Measurements from ENCODE around the gene MBP.

MBP gene

DNA sequence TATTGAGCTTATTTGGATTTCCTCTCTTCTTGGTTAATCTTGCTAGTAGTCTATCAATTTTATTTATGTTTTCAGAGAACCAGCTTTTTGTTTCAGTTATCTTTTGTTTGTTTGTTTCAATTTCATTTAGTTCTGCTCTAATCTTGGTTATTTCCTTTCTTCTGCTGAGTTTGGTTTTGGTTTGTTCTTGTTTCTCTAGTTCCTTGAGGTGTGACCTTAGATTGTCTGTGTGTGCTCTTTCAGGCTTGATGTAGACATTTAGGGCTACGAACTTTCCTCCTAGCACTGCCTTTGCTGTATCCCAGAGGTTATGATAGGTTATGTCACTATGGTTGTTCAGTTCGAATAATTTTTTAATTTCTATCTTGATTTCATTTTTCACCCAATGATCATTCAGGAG is 168.6 kb downstream of the MBP start:
- no peak for DNase-seq (ENCODE audit: extremely low spot score)
- ChIA-PET POLR2A (no interaction called here), CTCF (interaction anchor here (1.0 to 4.5 kb wide), 10 partner anchors 8 to 161 kb away, joined by 3 to 40 read pairs (median 7); no protein-coding TSS in a partner anchor)
- TF ChIP-seq CTCF (IDR thresholded peaks at IDR 0.05; ENCODE audit: control extremely low read depth, extremely low read depth, low read depth, missing control alignments): no peak

GRCh38 chr18:76962851-76963250 is 169.7 kb downstream of the MBP start:
- CTCF ChIA-PET: interaction anchor here (1.0 to 4.5 kb wide), 9 partner anchors 9 to 160 kb away, joined by 3 to 40 read pairs (median 8); no protein-coding TSS in a partner anchor
- POLR2A ChIA-PET: no interaction called here

GRCh38 chr18:76960528-76961035 is 172.0 kb downstream of the MBP start:
- POLR2A ChIA-PET: no interaction called here
- CTCF ChIA-PET: interaction anchor here (1.4 to 1.9 kb wide), 3 partner anchors 11 to 37 kb away, joined by 3 to 15 read pairs (median 4); no protein-coding TSS in a partner anchor
- TF ChIP-seq CTCF (IDR thresholded peaks at IDR 0.05; ENCODE audit: control extremely low read depth, extremely low read depth, low read depth, missing control alignments): no peak
- DNase-seq (ENCODE audit: extremely low spot score): no peak

More at GRCh38 chr18:76962851-76963250, 169.7 kb downstream of the MBP start:
- no peak for TF ChIP-seq CTCF (IDR thresholded peaks at IDR 0.05; ENCODE audit: control extremely low read depth, extremely low read depth, low read depth, missing control alignments)
- DNase-seq (ENCODE audit: extremely low spot score): no peak

DNA sequence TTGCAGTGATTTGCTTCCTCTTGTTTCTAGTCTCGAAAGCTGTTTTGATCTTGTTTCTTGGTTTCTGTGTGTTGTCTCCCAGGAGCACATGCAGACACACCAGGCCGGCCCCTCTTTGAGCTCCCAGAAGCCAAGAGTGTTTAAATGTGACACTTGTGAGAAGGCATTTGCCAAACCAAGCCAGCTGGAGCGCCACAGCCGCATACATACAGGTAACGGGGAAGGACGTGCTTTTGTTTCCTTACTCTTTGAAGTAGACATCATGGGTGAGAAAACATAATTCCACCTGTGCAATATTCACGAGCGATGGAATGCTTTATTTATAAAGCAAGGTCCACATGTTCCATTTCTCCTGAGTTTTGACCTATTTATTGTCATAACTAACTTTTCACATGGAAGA is 173.0 kb downstream of the MBP start:
- DNase-seq (ENCODE audit: extremely low spot score): no peak
- POLR2A ChIA-PET: no interaction called here
- CTCF ChIA-PET: interaction anchor here (1.4 to 5.6 kb wide), 3 partner anchors 12 to 36 kb away, joined by 3 to 30 read pairs (median 4); no protein-coding TSS in a partner anchor

DNA sequence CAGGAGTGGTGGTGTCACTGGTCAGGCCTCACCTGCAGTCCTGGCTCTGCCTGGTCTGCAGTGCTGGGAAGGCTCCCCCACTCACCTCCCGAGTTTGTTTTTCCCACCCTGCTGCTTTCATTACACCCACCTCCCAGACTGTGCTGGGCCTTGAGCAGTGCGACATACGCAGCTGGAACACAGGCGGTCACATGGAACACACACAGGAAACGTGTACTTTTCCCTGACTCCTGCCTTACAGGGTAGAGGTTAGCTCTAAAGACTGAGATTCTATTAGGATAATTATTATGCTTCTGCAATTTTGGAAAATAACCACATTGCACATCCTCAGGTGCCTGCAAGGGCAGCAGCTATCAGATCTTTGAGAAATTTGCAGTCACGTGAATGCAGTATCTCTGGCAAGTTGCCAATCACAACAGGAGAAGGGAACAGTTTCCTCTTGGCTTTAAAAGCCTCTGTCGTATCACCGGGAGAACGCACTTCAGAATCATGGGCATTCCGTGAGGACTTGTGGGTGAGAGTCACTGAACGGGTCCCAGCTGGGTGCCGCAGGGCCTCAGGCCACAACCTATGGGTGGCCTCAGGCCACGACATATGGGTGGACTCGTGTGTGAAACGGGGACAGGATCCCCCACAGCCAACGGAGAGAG is 173.8 kb downstream of the MBP start:
- ChIA-PET POLR2A (no interaction called here), CTCF (interaction anchor here (0.8 to 5.6 kb wide), 7 partner anchors 13 to 42 kb away, joined by 3 to 30 read pairs (median 5); no protein-coding TSS in a partner anchor)
- DNase-seq (ENCODE audit: extremely low spot score): no peak
- TF ChIP-seq CTCF (IDR thresholded peaks at IDR 0.05; ENCODE audit: control extremely low read depth, extremely low read depth, low read depth, missing control alignments): no peak

More for the DNA sequence above, 173.0 kb downstream of the MBP start:
- no peak for TF ChIP-seq CTCF (IDR thresholded peaks at IDR 0.05; ENCODE audit: control extremely low read depth, extremely low read depth, low read depth, missing control alignments)

GRCh38 chr18:76957384-76958355 is 174.9 kb downstream of the MBP start:
- TF ChIP-seq CTCF (IDR thresholded peaks at IDR 0.05; ENCODE audit: control extremely low read depth, extremely low read depth, low read depth, missing control alignments): no peak
- DNase-seq (ENCODE audit: extremely low spot score): no peak
- ChIA-PET CTCF (interaction anchor here (0.8 to 5.6 kb wide), 7 partner anchors 13 to 43 kb away, joined by 3 to 30 read pairs (median 5); no protein-coding TSS in a partner anchor), POLR2A (no interaction called here)

Measured in GM10248 (cell line).